ENCODE results near the gene ANKRD10.
A peak's percentile ranks its signal among the peaks of the same experiment; 100 is the strongest.

Gene ANKRD10

GRCh38 chr13:110944968-110945927 lies 30.4 kb upstream of the ANKRD10 start:
- no peak for DNase-seq (ENCODE audit: low spot score)

DNA sequence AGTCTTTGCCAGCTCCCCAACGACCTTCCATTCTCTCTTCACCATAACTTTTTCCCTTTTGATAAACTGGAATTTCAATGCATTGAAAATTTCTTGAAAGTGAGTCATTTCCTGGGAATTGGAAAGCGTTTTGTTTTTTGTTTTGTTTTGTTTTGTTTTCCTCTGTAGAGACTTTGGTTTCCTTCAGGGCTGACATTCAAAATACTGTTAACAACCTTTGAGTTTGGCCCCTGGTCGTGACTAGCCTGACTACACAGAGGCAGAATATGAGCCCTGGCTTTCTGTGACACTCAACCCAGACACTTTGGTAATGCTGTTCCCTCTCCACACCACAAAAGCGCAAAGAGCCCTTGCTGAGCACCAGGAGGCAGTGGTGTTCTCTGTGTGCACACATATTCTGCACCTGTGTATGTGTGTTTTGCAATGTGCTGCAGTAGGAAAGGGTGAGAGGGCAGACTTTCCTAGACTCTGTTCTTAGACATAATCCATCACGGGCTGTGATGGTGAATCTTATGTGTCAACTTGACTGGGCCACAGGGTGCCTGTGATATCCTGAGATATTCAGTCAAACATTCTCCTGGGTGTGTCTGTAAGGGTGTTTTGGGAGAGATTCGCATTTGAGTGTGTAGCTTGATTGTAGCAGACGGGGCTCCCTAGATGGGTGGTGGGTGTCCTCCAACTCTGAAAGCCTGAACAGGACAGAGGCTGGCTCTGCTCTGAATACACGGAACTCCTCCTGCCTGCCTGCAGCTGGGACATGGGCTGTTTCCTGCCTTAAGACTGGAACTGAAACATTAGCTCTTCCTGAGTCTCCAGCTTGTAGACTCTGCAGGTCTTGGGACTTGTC lies 29.5 kb upstream of the ANKRD10 start:
- DNase-seq (ENCODE audit: low spot score), result peak; percentile 69

DNA sequence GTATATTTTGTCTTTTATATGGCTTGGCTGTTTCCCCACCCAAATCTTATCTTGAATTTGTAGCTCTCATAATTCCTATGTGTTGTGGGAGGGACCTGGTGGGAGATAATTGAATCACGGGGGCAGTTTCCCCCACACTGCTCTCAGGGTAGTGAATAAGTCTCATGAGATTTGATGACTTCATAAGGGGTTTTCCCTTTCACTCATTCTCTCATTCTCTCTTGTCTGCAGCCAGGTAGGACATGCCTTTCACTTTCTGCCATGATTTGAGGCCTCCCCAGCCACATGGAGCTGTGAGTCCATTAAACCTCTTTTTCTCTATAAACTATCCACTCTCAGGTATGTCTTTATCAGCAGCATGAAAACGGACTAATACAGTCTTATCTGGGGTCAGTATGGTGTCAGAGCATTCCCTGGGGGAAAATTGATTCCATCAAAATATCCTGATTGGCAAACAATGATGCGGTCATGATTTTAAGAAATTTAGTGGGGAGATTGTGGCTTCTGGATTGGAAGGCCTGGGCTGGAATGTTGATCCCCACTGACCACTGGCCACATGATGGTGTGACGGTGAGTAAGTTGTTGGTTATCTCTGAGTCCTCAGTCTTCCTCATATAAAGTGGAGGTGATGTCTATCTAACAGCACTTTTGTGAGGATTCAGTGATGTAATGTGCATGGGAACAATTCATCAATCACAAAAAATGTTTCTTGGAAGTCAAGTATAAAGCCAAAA lies 27.5 kb upstream of the ANKRD10 start:
- no peak for DNase-seq (ENCODE audit: low spot score)

- DNase-seq (ENCODE audit: low spot score), result no peak
Observed at GRCh38 chr13:110938662-110939421, 24.0 kb upstream of the ANKRD10 start.

- no peak for DNase-seq (ENCODE audit: low spot score)
Observed at GRCh38 chr13:110937511-110938285, 22.8 kb upstream of the ANKRD10 start.

GRCh38 chr13:110936519-110936918 lies 21.6 kb upstream of the ANKRD10 start:
- DNase-seq (ENCODE audit: low spot score), result no peak

DNA sequence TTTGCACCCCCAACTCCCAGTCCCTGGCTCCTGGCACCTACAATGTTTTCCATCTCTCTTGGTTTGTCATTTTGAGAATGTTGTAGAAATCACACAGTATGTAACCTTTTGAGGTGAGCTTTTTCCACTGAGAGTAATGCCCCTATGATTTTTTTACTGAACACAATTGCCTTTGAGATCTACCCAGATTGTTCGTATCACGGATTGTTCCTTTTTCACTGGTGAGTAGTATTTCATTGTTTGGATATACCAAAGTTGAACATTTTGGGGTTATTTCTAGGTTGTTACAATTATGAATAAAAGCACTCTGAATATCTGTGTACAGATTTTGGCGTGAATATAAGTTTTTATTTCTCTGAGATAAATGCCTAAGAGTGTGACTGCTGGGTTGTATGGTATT lies 17.7 kb upstream of the ANKRD10 start:
- DNase-seq (ENCODE audit: low spot score), result no peak

GRCh38 chr13:110929104-110929777 lies 14.4 kb upstream of the ANKRD10 start:
- DNase-seq (ENCODE audit: low spot score), result no peak

DNA sequence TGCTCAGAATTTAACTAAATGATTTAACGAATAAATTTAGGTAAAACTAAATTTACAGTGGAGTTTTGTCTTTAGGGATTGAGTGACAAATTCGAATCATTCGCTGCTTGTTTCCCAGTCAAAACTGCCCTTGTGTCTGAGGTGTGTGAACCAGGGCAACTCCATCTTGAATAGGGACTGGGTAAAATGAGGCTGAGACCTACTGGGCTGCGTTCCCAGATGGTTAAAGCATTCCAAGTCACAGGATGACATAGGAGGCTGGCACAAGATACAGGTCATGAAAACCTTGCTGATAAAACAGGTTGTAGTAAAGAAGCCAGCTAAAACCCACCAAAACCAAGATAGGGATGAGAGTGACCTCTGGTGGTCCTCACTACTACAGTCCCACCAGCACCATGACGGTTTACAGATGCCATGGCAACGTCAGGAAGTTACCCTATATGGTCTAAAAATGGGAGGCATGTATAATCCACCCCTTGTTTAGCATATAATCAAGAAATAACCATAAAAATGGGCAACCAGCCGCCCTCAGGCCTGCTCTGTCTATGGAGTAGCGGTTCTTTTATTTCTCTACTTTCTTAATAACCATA lies 10.2 kb upstream of the ANKRD10 start:
- no peak for DNase-seq (ENCODE audit: low spot score)

DNA sequence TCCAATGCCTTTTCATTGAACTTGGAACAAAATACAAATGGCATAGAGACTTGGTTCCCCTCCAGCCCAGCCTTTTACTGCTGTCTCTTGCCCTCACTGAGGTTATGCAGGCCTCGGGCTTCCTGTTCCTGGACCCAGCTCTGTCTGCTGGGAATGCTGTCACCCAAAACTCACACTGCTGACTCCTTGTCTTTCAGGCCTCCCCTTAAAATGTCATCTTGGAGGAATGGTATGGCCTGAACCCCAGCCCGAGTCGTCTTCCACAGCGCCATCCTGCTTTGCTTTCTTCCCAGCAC lies 9.7 kb upstream of the ANKRD10 start:
- no peak for DNase-seq (ENCODE audit: low spot score)

GRCh38 chr13:110923777-110924638 lies 9.1 kb upstream of the ANKRD10 start:
- no peak for DNase-seq (ENCODE audit: low spot score)

DNA sequence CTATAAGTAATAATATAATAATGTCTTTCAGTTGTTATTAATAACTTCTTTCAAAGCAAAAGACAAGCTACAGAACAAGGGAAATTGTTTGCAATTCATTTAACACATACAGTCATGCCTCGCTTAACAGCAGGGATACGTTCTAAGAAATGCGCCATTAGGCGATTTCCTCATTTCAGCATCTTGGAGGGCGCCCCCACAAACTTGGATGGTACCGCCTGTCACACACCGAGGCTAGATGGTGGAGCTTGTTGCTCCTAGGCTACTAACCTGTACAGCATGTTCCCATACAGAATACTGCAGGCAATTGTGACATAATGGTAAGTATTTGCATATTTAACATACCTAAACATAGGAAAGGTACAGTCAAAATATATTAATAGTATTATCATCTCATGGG lies 8.2 kb upstream of the ANKRD10 start:
- no peak for DNase-seq (ENCODE audit: low spot score)

GRCh38 chr13:110922506-110922905 lies 7.6 kb upstream of the ANKRD10 start:
- DNase-seq (ENCODE audit: low spot score), result no peak

DNA sequence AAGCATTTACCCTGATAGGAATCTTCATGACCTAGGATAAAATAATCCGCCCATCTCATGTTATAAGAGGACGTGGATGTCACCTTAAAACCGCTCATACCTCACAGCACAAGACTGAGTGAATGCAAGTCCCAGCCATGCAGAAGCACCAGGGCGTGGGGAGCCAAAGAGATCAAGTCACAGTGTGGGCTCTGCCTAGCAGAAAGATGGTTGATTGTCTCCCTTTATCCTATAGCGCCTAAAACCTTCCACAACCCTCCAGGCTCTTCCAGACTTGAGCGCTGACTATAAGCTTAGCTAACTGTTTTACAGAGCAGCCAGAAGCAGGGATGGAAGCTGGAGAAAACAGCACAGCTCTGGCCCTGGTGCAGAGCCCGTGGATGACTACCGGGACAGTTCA lies 6.8 kb upstream of the ANKRD10 start:
- no peak for DNase-seq (ENCODE audit: low spot score)

GRCh38 chr13:110921209-110921608 lies 6.3 kb upstream of the ANKRD10 start:
- no peak for DNase-seq (ENCODE audit: low spot score)

DNA sequence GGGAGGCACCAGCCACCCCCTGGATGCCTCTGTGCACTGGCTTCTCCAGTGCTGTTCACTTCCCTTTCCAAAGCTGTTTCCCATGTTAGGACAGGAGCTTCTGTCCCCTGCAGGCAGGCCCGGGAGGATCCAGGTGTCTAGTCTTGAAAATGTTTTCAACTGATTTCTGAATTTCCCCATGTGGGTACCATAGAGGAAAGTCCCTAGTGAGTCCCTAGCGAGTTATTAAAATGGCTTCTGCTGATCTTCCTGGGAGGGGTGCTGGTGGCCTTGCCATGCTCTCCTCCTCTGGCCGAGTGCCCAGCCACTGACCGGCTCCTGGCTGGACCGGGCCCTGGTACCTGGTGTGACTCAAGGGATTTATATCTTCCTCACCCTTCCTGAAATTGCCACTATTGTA lies 5.2 kb upstream of the ANKRD10 start:
- no peak for DNase-seq (ENCODE audit: low spot score)

DNA sequence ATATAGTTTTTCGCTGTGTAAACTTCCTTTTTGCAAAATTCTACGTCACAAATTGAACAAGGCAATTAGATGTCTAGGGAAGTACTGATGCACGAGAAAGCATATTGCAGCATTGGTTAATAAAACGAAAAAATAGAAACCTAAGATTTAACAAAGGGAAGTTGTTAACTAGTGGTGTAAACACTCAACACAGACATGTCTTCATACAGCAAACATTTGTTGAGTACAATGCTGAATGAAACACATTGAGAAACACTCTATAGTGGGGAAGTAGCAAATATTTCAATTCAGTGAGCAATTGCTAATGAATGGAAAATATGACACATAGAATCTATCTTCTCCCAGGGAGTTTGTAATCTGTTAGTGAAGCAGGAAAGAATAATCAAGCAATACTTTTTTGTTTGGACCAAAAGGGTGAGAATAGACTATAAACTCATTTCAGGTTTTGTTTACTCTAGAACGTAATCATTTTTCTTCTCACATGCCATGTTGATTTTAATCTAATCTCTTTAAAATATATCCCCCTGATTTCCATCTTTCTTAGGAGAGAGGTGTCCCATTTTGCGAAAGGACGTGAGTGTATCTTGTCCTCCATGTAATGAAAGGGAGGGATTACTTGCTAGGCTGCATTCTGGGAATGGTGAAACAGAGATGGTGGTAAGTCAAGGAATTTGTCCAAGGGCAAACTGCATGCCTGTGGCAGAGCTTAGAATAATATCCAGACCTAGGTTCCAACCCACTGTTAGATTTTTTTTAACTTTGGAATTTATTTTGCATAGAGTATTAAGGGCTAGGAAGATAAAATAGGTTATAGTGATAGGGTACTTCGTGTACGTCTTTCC lies 1.7 kb upstream of the ANKRD10 start:
- DNase-seq (ENCODE audit: low spot score), result peak; percentile 72

DNA sequence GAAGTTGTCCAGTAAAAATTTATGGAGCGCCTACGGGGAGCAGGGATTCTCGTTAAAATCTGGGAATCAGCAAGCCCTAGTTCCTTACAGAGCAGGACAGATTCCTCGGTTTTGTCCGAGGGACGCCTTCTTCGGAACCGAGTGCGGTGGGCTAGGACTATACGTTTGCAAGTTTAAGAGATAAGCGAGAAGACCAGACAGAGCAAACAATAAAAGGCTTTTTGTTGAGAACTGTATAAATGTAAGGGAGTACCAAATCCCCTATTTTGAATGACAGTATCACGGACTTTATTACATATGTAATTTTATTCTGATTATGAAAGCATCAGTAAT lies 971 bp upstream of the ANKRD10 start:
- peak; percentile 11 for DNase-seq (ENCODE audit: low spot score)
